ENCODE results near the gene SHQ1. TPM values are rescaled to one million over a fixed set of nuclear protein-coding genes. Genes with fewer than 3 reads are reported as not detected.

SHQ1 gene
- total and polyA plus RNA-seq, 4 donors = 7.3 to 25.0 (median 16.0) TPM

GRCh38 chr3:72860053-72860452, 11.8 kb upstream of the SHQ1 start:
- Histone ChIP-seq H3K27me3 (ENCODE audit: control insufficient read depth in 3 of 3, insufficient read depth in 3 of 3, low read length in 2 of 3) (no peaks in the 10 kb centered on the region), H3K9me3 (ENCODE audit: control insufficient read depth in 4 of 4, insufficient read depth in 3 of 4, low read length in 3 of 4) (no peaks in the 10 kb centered on the region), H3K36me3 (ENCODE audit: control insufficient read depth in 4 of 4, insufficient read depth in 4 of 4, low read length in 4 of 4) (no peaks in the 10 kb centered on the region)

GRCh38 chr3:72855001-72855400, 6.8 kb upstream of the SHQ1 start:
- Histone ChIP-seq H3K4me3 (no peak overlapping the region), H3K4me1 (ENCODE audit: control insufficient read depth in 5 of 5, insufficient read depth in 5 of 5, low read length in 5 of 5) (no peaks in the 10 kb centered on the region), H3K36me3 (ENCODE audit: control insufficient read depth in 4 of 4, insufficient read depth in 4 of 4, low read length in 4 of 4) (no peaks in the 10 kb centered on the region), H3K9ac (ENCODE audit: insufficient read depth in 1 of 2, low read length in 2 of 2) (no peak overlapping the region), H3K27me3 (ENCODE audit: control insufficient read depth in 3 of 3, insufficient read depth in 3 of 3, low read length in 2 of 3) (no peaks in the 10 kb centered on the region), H3K27ac (ENCODE audit: low read depth in 1 of 2, low read length in 1 of 2) (no peak overlapping the region), H3K9me3 (ENCODE audit: control insufficient read depth in 4 of 4, insufficient read depth in 3 of 4, low read length in 3 of 4) (no peaks in the 10 kb centered on the region)
- WGBS, 2 donors = 69 to 83% methylated on average over 7 of the region's 7 CpGs
- no peak for DNase-seq
- ATAC-seq (ENCODE audit: insufficient read depth, low FRiP score) = no peak
- TF ChIP-seq CTCF (IDR thresholded peaks at IDR 0.05; ENCODE audit: control extremely low read depth, extremely low read depth) = no peak

More at GRCh38 chr3:72860053-72860452, 11.8 kb upstream of the SHQ1 start:
- Histone ChIP-seq H3K4me1 (ENCODE audit: control insufficient read depth in 5 of 5, insufficient read depth in 5 of 5, low read length in 5 of 5) (peaks cover 0 to 4% (median 0%) of the 10 kb centered on the region in 5 donors), H3K4me3 (no peak overlapping the region), H3K9ac (ENCODE audit: insufficient read depth in 1 of 2, low read length in 2 of 2) (no peak overlapping the region), H3K27ac (ENCODE audit: low read depth in 1 of 2, low read length in 1 of 2) (no peak overlapping the region)
- TF ChIP-seq CTCF (IDR thresholded peaks at IDR 0.05; ENCODE audit: control extremely low read depth, extremely low read depth) = no peak
- WGBS, 2 donors = 89 to 90% methylated on average over 5 of the region's 5 CpGs
- ATAC-seq (ENCODE audit: insufficient read depth, low FRiP score) = no peak
- DNase-seq = no peak

- no peak for TF ChIP-seq CTCF (IDR thresholded peaks at IDR 0.05; ENCODE audit: control extremely low read depth, extremely low read depth)
- WGBS, 2 donors = 0 to 1% methylated on average over 11 of the region's 11 CpGs
- DNase-seq (no peak), ATAC-seq (ENCODE audit: insufficient read depth, low FRiP score) (no peak)
- H3K27me3 ChIP-seq (ENCODE audit: control insufficient read depth in 3 of 3, insufficient read depth in 3 of 3, low read length in 2 of 3) = peaks cover 0 to 4% (median 0%) of the 10 kb centered on the region in 3 donors
- H3K9ac ChIP-seq (ENCODE audit: insufficient read depth in 1 of 2, low read length in 2 of 2) = peak overlapping the region in 1 of 2 donors; percentile 30
- peak overlapping the region; percentile 2 for H3K4me3 ChIP-seq
- peaks cover 1 to 30% (median 9%) of the 10 kb centered on the region in 5 donors for H3K4me1 ChIP-seq (ENCODE audit: control insufficient read depth in 5 of 5, insufficient read depth in 5 of 5, low read length in 5 of 5)
- H3K36me3 ChIP-seq (ENCODE audit: control insufficient read depth in 4 of 4, insufficient read depth in 4 of 4, low read length in 4 of 4) = no peaks in the 10 kb centered on the region
- H3K9me3 ChIP-seq (ENCODE audit: control insufficient read depth in 4 of 4, insufficient read depth in 3 of 4, low read length in 3 of 4) = no peaks in the 10 kb centered on the region
- H3K27ac ChIP-seq (ENCODE audit: low read depth in 1 of 2, low read length in 1 of 2) = no peak overlapping the region
Measured at GRCh38 chr3:72848703-72849081, 447 bp upstream of the SHQ1 start.

- H3K36me3 ChIP-seq (ENCODE audit: control insufficient read depth in 4 of 4, insufficient read depth in 4 of 4, low read length in 4 of 4) = peaks cover 0 to 5% (median 0%) of the 10 kb centered on the region in 4 donors
- H3K27ac ChIP-seq (ENCODE audit: low read depth in 1 of 2, low read length in 1 of 2) = peak overlapping the region; percentile 50 to 85
- peaks cover 1 to 30% (median 9%) of the 10 kb centered on the region in 5 donors for H3K4me1 ChIP-seq (ENCODE audit: control insufficient read depth in 5 of 5, insufficient read depth in 5 of 5, low read length in 5 of 5)
- DNase-seq (peak in 1 of 3 donors; percentile 18), ATAC-seq (ENCODE audit: insufficient read depth, low FRiP score) (no peak)
- TF ChIP-seq CTCF (IDR thresholded peaks at IDR 0.05; ENCODE audit: control extremely low read depth, extremely low read depth) = no peak
- WGBS, 2 donors = 11 to 14% methylated on average over 6 of the region's 6 CpGs
- H3K27me3 ChIP-seq (ENCODE audit: control insufficient read depth in 3 of 3, insufficient read depth in 3 of 3, low read length in 2 of 3) = peaks cover 0 to 4% (median 0%) of the 10 kb centered on the region in 3 donors
- H3K4me3 ChIP-seq = peak overlapping the region; percentile 95
- H3K9ac ChIP-seq (ENCODE audit: insufficient read depth in 1 of 2, low read length in 2 of 2) = peak overlapping the region; percentile 60 to 68
- no peaks in the 10 kb centered on the region for H3K9me3 ChIP-seq (ENCODE audit: control insufficient read depth in 4 of 4, insufficient read depth in 3 of 4, low read length in 3 of 4)
Measured at GRCh38 chr3:72847282-72847681, 963 bp downstream of the SHQ1 start.
